H1 (cell line): Measurements from ENCODE around the gene STARD7. TPM values are rescaled to one million over a fixed set of nuclear protein-coding genes. Genes with fewer than 3 reads are reported as not detected.

Source experiments
- CTCF ChIA-PET: fragments of 300-600 bp; sonication (Branson Sonifier 250); formaldehyde crosslinking; loops from one replicate; lab custom pipeline; 2021; ENCODE audit not compliant: partially characterized antibody; lab: Charles Lee
- POLR2A ChIA-PET: fragments of 300-600 bp; sonication (Branson Sonifier 250); formaldehyde crosslinking; loops from one replicate; lab custom pipeline; 2021; ENCODE audit warnings: inconsistent platforms; ENCODE audit not compliant: partially characterized antibody; lab: Charles Lee
- DNase-seq, 2 experiments: peaks; one replicate each; pipeline versions ENCODE4 v3.0.0 to v3.0.0-alpha.2; 2010 to 2022; ENCODE audit warnings: low spot score in 2 of 2, low read depth in 1 of 2, mixed read lengths in 1 of 2
- FAIRE-seq: peaks from 2 replicates; lab custom pipeline; 2011; peaks lifted over from hg19 to GRCh38; lab: Jason Lieb, UNC
- H2AFZ ChIP-seq: 2 replicates; pipeline ENCODE4 v1.8.1; 2012; ENCODE audit warnings: low read length, inconsistent platforms
- H2AK5ac ChIP-seq: 2 replicates; pipeline ENCODE4 v1.6.1; 2013; ENCODE audit warnings: low read depth, low read length
- H2BK120ac ChIP-seq: replicated peaks from 2 replicates; pipeline ENCODE3; 2013; ENCODE audit warnings: low read depth, low read length, inconsistent platforms
- H2BK12ac ChIP-seq: 2 replicates; pipeline ENCODE4 v1.6.1; 2013; ENCODE audit warnings: low read depth, low read length
- H2BK15ac ChIP-seq: 2 replicates; pipeline ENCODE4 v1.6.1; 2013; ENCODE audit warnings: low read length
- H2BK20ac ChIP-seq: 2 replicates; pipeline ENCODE4 v1.6.1; 2013; ENCODE audit warnings: low read length
- H2BK5ac ChIP-seq: 2 replicates; pipeline ENCODE4 v1.6.1; 2013; ENCODE audit warnings: low read depth, low read length
- H3K14ac ChIP-seq: 2 replicates; pipeline ENCODE4 v1.6.1; 2013; ENCODE audit warnings: inconsistent platforms; ENCODE audit not compliant: insufficient read length
- H3K18ac ChIP-seq: 2 replicates; pipeline ENCODE4 v1.6.1; 2013; ENCODE audit warnings: low read length; ENCODE audit errors: extremely low read depth
- H3K23ac ChIP-seq: 2 replicates; pipeline ENCODE4 v1.6.1; 2013; ENCODE audit warnings: inconsistent platforms; ENCODE audit not compliant: insufficient read length
- H3K23me2 ChIP-seq: 2 replicates; pipeline ENCODE4 v1.6.1; 2013; ENCODE audit warnings: low read depth, low read length
- H3K27ac ChIP-seq: 2 replicates; pipeline ENCODE4 v1.6.1; 2011; ENCODE audit warnings: low read depth, low read length, inconsistent platforms
- H3K27me3 ChIP-seq, 4 experiments: replicated peaks in 1 of 4; 1 replicate in 1 of 4; 2 replicates in 3 of 4; pipeline versions ENCODE4 v1.6.1 to v1.8.1; 2011 to 2013; ENCODE audit warnings: low read length in 3 of 4, mild to moderate bottlenecking in 3 of 4, inconsistent platforms in 2 of 4, mixed read lengths in 2 of 4, moderate library complexity in 1 of 4; ENCODE audit not compliant: control insufficient read depth in 3 of 4, insufficient read depth in 3 of 4; ENCODE audit errors: extremely low read depth in 1 of 4
- H3K36me3 ChIP-seq, 4 experiments: 2 replicates each; pipeline versions ENCODE4 v1.6.1 to v1.8.1; 2011 to 2013; ENCODE audit warnings: mild to moderate bottlenecking in 4 of 4, low read length in 3 of 4, moderate library complexity in 2 of 4, control low read depth in 1 of 4, inconsistent platforms in 1 of 4; ENCODE audit not compliant: insufficient read depth in 4 of 4, control insufficient read depth in 2 of 4
- H3K4ac ChIP-seq: replicated peaks from 2 replicates; pipeline ENCODE3; 2013; ENCODE audit warnings: low read length, low read depth, mixed read lengths, inconsistent platforms; ENCODE audit not compliant: insufficient read length
- H3K4me1 ChIP-seq, 4 experiments: replicated peaks in 1 of 4; 1 replicate in 1 of 4; 2 replicates in 3 of 4; pipeline versions ENCODE4 v1.6.1 to v1.8.1; 2011 to 2013; ENCODE audit warnings: low read length in 3 of 4, inconsistent platforms in 2 of 4, mixed read lengths in 1 of 4; ENCODE audit not compliant: insufficient read depth in 4 of 4, control insufficient read depth in 3 of 4
- H3K4me2 ChIP-seq, 2 experiments: 2 replicates each; pipeline versions ENCODE4 v1.6.1 to v1.8.1; 2011 to 2013; ENCODE audit warnings: low read depth in 2 of 2, low read length in 2 of 2, control low read depth in 1 of 2, inconsistent platforms in 1 of 2, mild to moderate bottlenecking in 1 of 2; ENCODE audit not compliant: insufficient read depth in 1 of 2
- H3K4me3 ChIP-seq, 4 experiments: fragments of 200-600, 300-600 bp in 1 of 4; sonication (generic), shearing (Covaris generic), sonication (Bioruptor Twin) in 1 of 4; 2 replicates each; pipeline versions ENCODE4 v1.5.1 to v1.8.1; 2011 to 2016; ENCODE audit warnings: low read length in 4 of 4, low read depth in 3 of 4, control low read depth in 2 of 4, inconsistent platforms in 2 of 4, mild to moderate bottlenecking in 2 of 4, mixed read lengths in 1 of 4, moderate library complexity in 1 of 4; ENCODE audit not compliant: insufficient read depth in 2 of 4; ENCODE audit errors: extremely low read depth in 1 of 4
- H3K56ac ChIP-seq: replicated peaks from 2 replicates; pipeline ENCODE3; 2013; ENCODE audit warnings: low read depth, mild to moderate bottlenecking, mixed read lengths, low read length, inconsistent platforms; ENCODE audit not compliant: insufficient read length
- H3K79me1 ChIP-seq: 2 replicates; pipeline ENCODE4 v1.6.1; 2013; ENCODE audit warnings: low read depth, low read length, control low read depth
- H3K79me2 ChIP-seq, 2 experiments: 2 replicates each; pipeline versions ENCODE4 v1.6.1 to v1.8.1; 2012 to 2013; ENCODE audit warnings: low read length in 2 of 2, mild to moderate bottlenecking in 2 of 2, inconsistent platforms in 1 of 2; ENCODE audit not compliant: insufficient read depth in 2 of 2, control insufficient read depth in 1 of 2
- H3K9ac ChIP-seq, 4 experiments: replicated peaks in 1 of 4; 1 replicate in 1 of 4; 2 replicates in 3 of 4; pipeline versions ENCODE4 v1.6.1 to v1.8.1; 2011 to 2013; ENCODE audit warnings: low read depth in 3 of 4, low read length in 3 of 4, control low read depth in 2 of 4, mild to moderate bottlenecking in 2 of 4, moderate library complexity in 2 of 4, inconsistent platforms in 1 of 4; ENCODE audit errors: extremely low read depth in 1 of 4
- H3K9me3 ChIP-seq, 2 experiments: 2 replicates each; pipeline versions ENCODE4 v1.6.1 to v1.8.1; 2012 to 2013; ENCODE audit warnings: mild to moderate bottlenecking in 2 of 2, moderate library complexity in 2 of 2, control low read depth in 1 of 2, inconsistent platforms in 1 of 2, low read depth in 1 of 2, low read length in 1 of 2, mixed read lengths in 1 of 2; ENCODE audit not compliant: insufficient read depth in 2 of 2
- H4K20me1 ChIP-seq, 2 experiments: replicated peaks in 1 of 2; 2 replicates each; pipeline versions ENCODE3 to v1.8.1; 2011 to 2013; ENCODE audit warnings: inconsistent platforms in 2 of 2, low read length in 2 of 2, mild to moderate bottlenecking in 1 of 2; ENCODE audit not compliant: insufficient read depth in 2 of 2, control insufficient read depth in 1 of 2
- H4K5ac ChIP-seq: 2 replicates; pipeline ENCODE4 v1.6.1; 2013; ENCODE audit warnings: low read length, low read depth, mixed read lengths, inconsistent platforms; ENCODE audit not compliant: insufficient read length
- H4K8ac ChIP-seq: 2 replicates; pipeline ENCODE4 v1.8.0; 2013; ENCODE audit warnings: mild to moderate bottlenecking, moderate library complexity, low read length, inconsistent platforms; ENCODE audit not compliant: insufficient read depth; ENCODE audit errors: extremely low read depth
- H4K91ac ChIP-seq: replicated peaks from 2 replicates; pipeline ENCODE3; 2013; ENCODE audit warnings: low read length, mixed read lengths, inconsistent platforms; ENCODE audit not compliant: insufficient read length
- BACH1 ChIP-seq: IDR thresholded peaks from 2 replicates; pipeline ENCODE4 v1.6.1; 2012; ENCODE audit warnings: low read length, improper control_type of control experiment
- BRCA1 ChIP-seq: IDR thresholded peaks from 2 replicates; pipeline ENCODE4 v1.6.1; 2012; ENCODE audit warnings: low read depth, low read length, improper control_type of control experiment
- CBX8 ChIP-seq: fragments of 300-800, 300-1000 bp; sonication (generic); IDR thresholded peaks from 2 replicates; pipeline ENCODE4 v1.7.1; 2016; ENCODE audit warnings: low read depth, low read length, borderline replicate concordance
- HDAC6 ChIP-seq: IDR thresholded peaks from one replicate; pipeline ENCODE4 v1.7.1; 2012; ENCODE audit warnings: low read depth, mild to moderate bottlenecking, inconsistent platforms, low read length, moderate library complexity
- RBBP5 ChIP-seq: IDR thresholded peaks from 2 replicates; pipeline ENCODE4 v1.7.1; 2012; ENCODE audit warnings: low read depth, mild to moderate bottlenecking, inconsistent platforms, low read length, moderate library complexity, borderline replicate concordance
- WGBS, 2 experiments: shearing (Covaris generic) in 1 of 2; methylation state at CpG; one replicate each; pipeline versions ENCODE4 v1.1.6 to v1.1.7; 2013 to 2015; ENCODE audit warnings: low lambda C conversion rate in 2 of 2, mixed read lengths in 2 of 2, inconsistent platforms in 1 of 2, low coverage in 1 of 2, missing lambda C conversion rate in 1 of 2; ENCODE audit not compliant: insufficient replicate concordance in 2 of 2, insufficient coverage in 1 of 2, insufficient read length in 1 of 2; ENCODE audit errors: extremely low coverage in 1 of 2, missing lambda C conversion rate in 1 of 2; 5-methylcytosine and 5-hydroxymethylcytosine counted together
- polyA plus RNA-seq, 7 experiments: library from polyadenylated mRNA; depleted of rRNA in 3 of 7; stranded (reverse) in 5 of 7; unstranded in 2 of 7; fragments of >200 nt in 5 of 7; fragments of 200-250 nt in 2 of 7; gene quantifications; 1 replicate in 5 of 7; 2 replicates in 1 of 7; 4 replicates in 1 of 7; pipeline versions ENCODE4 v1.2.1 to v1.2.3, GENCODE V29; 2011 to 2013; ENCODE audit warnings: missing spikeins in 2 of 7, mixed read lengths in 2 of 7
- total RNA-seq: library from RNA; stranded (reverse); fragmentation: NEBNext Ultra II Directional; extraction: Animal tissue kit (Norgen Biotek cat#: 25700); gene quantifications from 2 replicates; pipeline ENCODE4 v1.2.1, GENCODE V29; 2021
- TF ChIP-seq, protein P1 (sequence below): IDR thresholded peaks from 2 replicates; pipeline ENCODE4 v1.6.1; 2012; ENCODE audit warnings: inconsistent platforms
- TF ChIP-seq, protein P2 (sequence below): IDR thresholded peaks from 2 replicates; pipeline ENCODE4 v1.6.1; 2011; ENCODE audit warnings: low read depth, mild to moderate bottlenecking, low read length; ENCODE audit not compliant: insufficient read depth

STARD7 gene
- total and polyA plus RNA-seq, 2 of the 8 experiments (the other 6 are each of a cell fraction or from before 2014, with no cell fraction given): 89.1 to 200 TPM

DNA sequence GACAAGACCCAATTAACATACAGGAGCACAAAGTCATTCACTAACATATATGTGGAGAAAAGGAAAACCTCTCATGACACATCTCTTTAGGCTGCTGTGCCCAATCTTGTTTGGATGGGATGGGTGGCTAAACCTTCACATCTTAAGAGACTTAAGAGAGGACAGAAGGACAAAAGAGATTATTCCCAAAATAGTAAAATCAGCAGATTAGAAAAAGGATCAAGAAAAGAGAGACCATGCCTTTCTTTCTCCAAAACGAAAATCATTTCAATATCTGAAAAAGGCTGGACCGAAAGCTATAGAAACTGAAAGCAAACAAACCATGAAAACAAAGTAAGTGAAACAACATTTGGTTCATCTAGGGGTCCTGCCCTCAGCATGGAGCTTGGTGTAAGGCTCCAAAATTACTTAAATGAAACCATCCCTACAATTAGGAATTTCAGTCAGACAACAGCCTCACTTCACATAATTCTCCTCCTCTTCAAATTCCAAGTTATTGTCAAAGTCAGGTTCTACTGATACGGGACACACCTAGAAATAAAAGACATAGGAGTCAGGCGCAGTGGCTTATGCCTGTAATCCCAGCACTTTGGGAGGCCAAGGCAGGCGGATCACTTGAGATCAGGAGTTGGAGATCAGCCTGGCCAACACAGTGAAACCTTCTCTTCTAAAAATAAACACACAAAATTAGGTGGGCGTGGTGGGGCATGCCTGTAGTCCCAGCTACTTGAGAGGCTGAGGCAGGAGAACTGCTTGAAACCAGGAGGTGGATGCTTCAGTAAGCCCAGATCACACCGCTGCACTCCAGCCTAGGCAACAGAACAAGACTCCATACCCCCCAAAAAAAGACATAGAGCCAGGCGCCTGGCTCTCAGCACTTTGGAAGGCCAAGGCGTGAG, 5.2 kb downstream of the STARD7 start:
- ChIA-PET POLR2A (interaction anchor here (0.9 to 1.5 kb wide), 4 partner anchors 10 to 64 kb away, joined by 3 to 4 read pairs (median 4); no protein-coding TSS in a partner anchor), CTCF (interaction anchor here (0.8 to 2.0 kb wide), 3 partner anchors 10 to 64 kb away, joined by 3 to 7 read pairs (median 3); no protein-coding TSS in a partner anchor)
- no peak overlapping the region for H3K23ac ChIP-seq
- H3K27me3 ChIP-seq: no peaks in the 10 kb centered on the region
- H3K4ac ChIP-seq: no peak overlapping the region
- H2BK20ac ChIP-seq: no peak overlapping the region
- peaks cover 38 to 47% of the 10 kb centered on the region in 2 experiments for H4K20me1 ChIP-seq
- WGBS, 2 experiments: 85% methylated on average over 9 of the region's 9 CpGs; no CpG with 5 or more reads in 1 of the 2 experiments
- no peak overlapping the region for H3K56ac ChIP-seq
- no peak for FAIRE-seq
- H3K27ac ChIP-seq: no peak overlapping the region
- H2BK5ac ChIP-seq: no peak overlapping the region
- H2BK12ac ChIP-seq: no peak overlapping the region
- no peak overlapping the region for H4K8ac ChIP-seq
- no peak overlapping the region for H2BK15ac ChIP-seq
- H3K79me2 ChIP-seq: peaks cover 61 to 96% of the 10 kb centered on the region in 2 experiments
- no peaks in the 10 kb centered on the region for H3K9me3 ChIP-seq
- H2AFZ ChIP-seq: no peak overlapping the region
- H3K79me1 ChIP-seq: peaks cover 3% of the 10 kb centered on the region; the same call in 1 of the 2 replicates
- no peak overlapping the region for H4K91ac ChIP-seq
- DNase-seq: no peak
- no peak overlapping the region for H3K14ac ChIP-seq
- H4K5ac ChIP-seq: no peak overlapping the region
- no peaks in the 10 kb centered on the region for H3K36me3 ChIP-seq
- H3K4me1 ChIP-seq: peaks cover 2 to 6% (median 5%) of the 10 kb centered on the region in 4 experiments; a peak in 4 of 7 replicates
- H2BK120ac ChIP-seq: no peak overlapping the region
- peaks cover 8% of the 10 kb centered on the region; the same call in 1 of the 2 replicates for H3K23me2 ChIP-seq
- no peak overlapping the region for H3K4me3 ChIP-seq
- no peak overlapping the region for H3K18ac ChIP-seq
- TF ChIP-seq BRCA1: no peak
- TF ChIP-seq, protein P1, sequence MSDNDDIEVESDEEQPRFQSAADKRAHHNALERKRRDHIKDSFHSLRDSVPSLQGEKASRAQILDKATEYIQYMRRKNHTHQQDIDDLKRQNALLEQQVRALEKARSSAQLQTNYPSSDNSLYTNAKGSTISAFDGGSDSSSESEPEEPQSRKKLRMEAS: no peak
- TF ChIP-seq, protein P2, sequence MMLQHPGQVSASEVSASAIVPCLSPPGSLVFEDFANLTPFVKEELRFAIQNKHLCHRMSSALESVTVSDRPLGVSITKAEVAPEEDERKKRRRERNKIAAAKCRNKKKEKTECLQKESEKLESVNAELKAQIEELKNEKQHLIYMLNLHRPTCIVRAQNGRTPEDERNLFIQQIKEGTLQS: no peak
- no peak for TF ChIP-seq RBBP5
- TF ChIP-seq BACH1: no peak
- TF ChIP-seq CBX8: no peak
- no peak for TF ChIP-seq HDAC6
- no peak overlapping the region for H3K9ac ChIP-seq
- no peak overlapping the region for H3K4me2 ChIP-seq
- H2AK5ac ChIP-seq: no peak overlapping the region
